Measurements from ENCODE around the gene CD48.

CD48 gene

GRCh38 chr1:160651433-160652064 is 60.1 kb downstream of the CD48 start:
- no peak for DNase-seq

- no peak for DNase-seq
Observed at GRCh38 chr1:160647329-160647720, 64.3 kb downstream of the CD48 start.

- DNase-seq, result no peak
Observed at GRCh38 chr1:160646711-160647328, 64.8 kb downstream of the CD48 start, which contains the start of gene SLAMF1. Gene SLAMF1, minus strand, starts transcription at chr1:160647044. Its CDS starts 99 bp downstream, at chr1:160646945.

- DNase-seq, result no peak
Observed at GRCh38 chr1:160646180-160646579, 65.4 kb downstream of the CD48 start.

GRCh38 chr1:160645386-160646130 is 66.1 kb downstream of the CD48 start:
- no peak for DNase-seq

GRCh38 chr1:160644399-160644798 is 67.2 kb downstream of the CD48 start:
- no peak for DNase-seq

GRCh38 chr1:160643138-160643537 is 68.5 kb downstream of the CD48 start:
- DNase-seq, result no peak

GRCh38 chr1:160642281-160642644 is 69.4 kb downstream of the CD48 start:
- no peak for DNase-seq

- no peak for DNase-seq
Observed at GRCh38 chr1:160641323-160642280, 70.0 kb downstream of the CD48 start.

- DNase-seq, result no peak
Observed at GRCh38 chr1:160640359-160641123, 71.1 kb downstream of the CD48 start.

- no peak for DNase-seq
Observed at GRCh38 chr1:160639652-160640051, 72.0 kb downstream of the CD48 start.

GRCh38 chr1:160638926-160639325 is 72.7 kb downstream of the CD48 start:
- no peak for DNase-seq

GRCh38 chr1:160638540-160638857 is 73.1 kb downstream of the CD48 start:
- no peak for DNase-seq

GRCh38 chr1:160637821-160638539 is 73.6 kb downstream of the CD48 start:
- no peak for DNase-seq

- DNase-seq, result no peak
Observed at GRCh38 chr1:160637065-160637464, 74.6 kb downstream of the CD48 start.

- DNase-seq, result no peak
Observed at GRCh38 chr1:160636547-160636946, 75.1 kb downstream of the CD48 start.

GRCh38 chr1:160636076-160636475 is 75.5 kb downstream of the CD48 start:
- no peak for DNase-seq

- no peak for DNase-seq
Observed at GRCh38 chr1:160634543-160635491, 76.8 kb downstream of the CD48 start.

- DNase-seq, result no peak
Observed at GRCh38 chr1:160633330-160633903, 78.2 kb downstream of the CD48 start.

- DNase-seq, result no peak
Observed at GRCh38 chr1:160631983-160632625, 79.5 kb downstream of the CD48 start.

Measured in activated naive CD4-positive, alpha-beta T cell (primary cell).